Epithelial cell of proximal tubule (primary cell): Measurements from ENCODE around the gene CES5A. TPM values are rescaled to one million over a fixed set of nuclear protein-coding genes. Genes with fewer than 3 reads are reported as not detected.
"Not testable (repeated sequence)": the region's sequence is repeated elsewhere in the genome, so short reads cannot be mapped to it uniquely, and the experiment has no call there.

ENCODE experiments used
- DNase-seq: peaks from one replicate; pipeline ENCODE4 v3.0.0-alpha.2; 2011; ENCODE audit warnings: low read depth
- H3K4me3 ChIP-seq: 2 replicates; pipeline ENCODE4 v1.5.1; 2011; ENCODE audit warnings: low read depth, mild to moderate bottlenecking, low read length
- CTCF ChIP-seq: conservative IDR thresholded peaks from 2 replicates; pipeline ENCODE4 v1.5.1; 2012; ENCODE audit warnings: low read depth, mild to moderate bottlenecking, low read length
- total RNA-seq: library from RNA; depleted of rRNA; stranded (reverse); fragments of >200 nt; gene quantifications from 2 replicates; pipeline ENCODE4 v1.2.3, GENCODE V29; 2015

Gene CES5A
- total RNA-seq, 1 donor from 2014 or later = not detected

- no peak overlapping the region for H3K4me3 ChIP-seq
- DNase-seq = no peak
- TF ChIP-seq CTCF = no peak
These were observed 42.8 kb downstream of the CES5A start for GRCh38 chr16:55832425-55832772.

- no peak overlapping the region for H3K4me3 ChIP-seq
- TF ChIP-seq CTCF = no peak
- no peak for DNase-seq
These were observed 44.4 kb downstream of the CES5A start for GRCh38 chr16:55830658-55831294.

- H3K4me3 ChIP-seq, DNase-seq: not testable (repeated sequence)
These were observed 45.9 kb downstream of the CES5A start for GRCh38 chr16:55829232-55829631.

- no peak for TF ChIP-seq CTCF
- no peak overlapping the region for H3K4me3 ChIP-seq
- no peak for DNase-seq
These were observed 46.5 kb downstream of the CES5A start for GRCh38 chr16:55828680-55829079.

- no peak overlapping the region for H3K4me3 ChIP-seq
- no peak for TF ChIP-seq CTCF
- no peak for DNase-seq
These were observed 50.0 kb downstream of the CES5A start for GRCh38 chr16:55825115-55825728.

- no peak overlapping the region for H3K4me3 ChIP-seq
- no peak for DNase-seq
- no peak for TF ChIP-seq CTCF
These were observed 50.6 kb downstream of the CES5A start for GRCh38 chr16:55824473-55825000.

- no peak overlapping the region for H3K4me3 ChIP-seq
- TF ChIP-seq CTCF = no peak
These were observed 52.8 kb downstream of the CES5A start for GRCh38 chr16:55822280-55822810.

More at GRCh38 chr16:55822280-55822810, 52.8 kb downstream of the CES5A start:
- no peak for DNase-seq
